Activated CD4-positive, alpha-beta T cell treated with anti-CD3 and anti-CD28 coated beads, Interleukin-2, amount 50 U/mL, for 1 hour (primary cell): ENCODE data around the gene XXYLT1.
"Not testable (repeated sequence)": the region's sequence is repeated elsewhere in the genome, so short reads cannot be mapped to it uniquely, and the experiment has no call there.

Experiments
- DNase-seq: peaks from one replicate; pipeline ENCODE4 v3.0.0-alpha.2; 2020

Gene XXYLT1

DNA sequence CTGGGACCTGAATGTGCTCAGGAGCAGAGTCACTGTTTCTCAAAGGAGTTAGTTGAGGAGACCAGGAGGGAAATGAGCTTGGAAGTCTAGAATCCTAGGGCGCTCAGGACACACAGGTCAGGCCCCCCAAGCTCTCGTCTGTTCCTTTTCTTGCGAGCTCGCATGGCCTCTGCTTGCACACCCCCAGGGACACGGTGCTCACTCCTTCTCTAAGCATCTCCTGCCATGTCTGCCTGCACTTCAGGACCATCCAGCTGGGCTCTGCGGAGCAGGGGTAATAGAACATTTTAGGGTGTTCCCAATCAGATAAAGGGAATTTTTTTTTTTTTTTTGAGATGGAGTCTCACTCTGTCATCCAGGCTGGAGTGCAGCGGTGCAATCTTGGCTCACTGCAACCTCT lies 213.2 kb downstream of the XXYLT1 start:
- DNase-seq, result no peak

- no peak for DNase-seq
Observed at GRCh38 chr3:195056506-195056905, 214.5 kb downstream of the XXYLT1 start.

DNA sequence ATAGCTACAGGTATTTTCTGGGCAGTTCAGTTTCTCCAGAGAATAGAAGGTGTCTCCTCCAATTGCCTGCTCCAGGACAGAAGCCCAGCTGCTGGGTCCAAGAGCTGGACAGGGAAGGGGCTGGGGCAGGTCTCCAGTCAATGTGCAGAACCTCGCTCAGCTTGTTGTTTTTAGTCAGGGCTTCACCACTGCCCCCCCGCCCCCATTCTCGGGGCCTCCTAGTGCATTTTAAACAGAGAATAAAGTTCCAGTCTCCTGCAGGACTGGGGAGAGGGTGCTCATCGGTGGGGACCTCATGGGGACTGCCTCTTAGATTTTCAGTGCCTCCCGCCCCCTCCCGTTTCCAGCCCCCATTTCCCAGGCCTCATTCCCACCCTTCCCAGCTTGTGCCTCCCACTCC lies 216.6 kb downstream of the XXYLT1 start:
- no peak for DNase-seq

DNA sequence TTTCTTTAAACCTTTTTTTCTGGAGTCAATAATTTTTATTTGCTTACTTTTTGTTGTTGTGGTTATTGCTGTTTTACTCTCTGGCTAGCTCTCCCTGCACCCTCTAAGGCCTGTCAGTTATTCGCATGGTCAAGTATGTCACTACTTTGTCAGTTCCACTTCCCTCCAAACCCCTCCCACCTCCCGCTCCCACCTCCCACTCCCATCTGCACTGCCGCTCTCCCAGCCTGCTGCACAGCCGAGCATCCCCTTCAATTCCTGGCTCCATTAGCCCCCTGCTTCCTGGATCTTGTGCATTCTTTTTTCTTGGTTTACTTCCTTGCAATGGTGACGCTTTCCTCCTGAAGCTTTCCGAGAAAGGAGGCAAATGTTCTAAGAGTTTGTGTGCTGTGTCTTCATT lies 218.0 kb downstream of the XXYLT1 start:
- no peak for DNase-seq

DNA sequence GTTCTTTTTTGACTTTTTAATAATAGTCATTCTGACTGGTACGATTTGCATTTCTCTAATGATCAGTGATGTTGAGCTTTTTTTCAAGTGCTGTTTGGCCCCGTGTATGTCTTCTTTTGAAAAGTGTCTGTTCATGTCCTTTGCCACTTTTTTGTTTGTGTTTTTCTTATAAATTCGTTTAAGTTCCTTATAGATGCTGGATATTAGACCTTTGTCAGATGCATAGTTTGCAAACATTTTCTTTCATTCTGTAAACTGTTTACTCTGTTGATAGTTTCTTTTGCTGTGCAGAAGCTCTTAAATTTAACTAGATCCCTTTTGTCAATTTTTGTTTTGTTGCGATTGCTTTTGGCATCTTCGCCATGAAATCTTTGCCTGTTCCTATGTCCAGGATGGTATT lies 220.7 kb downstream of the XXYLT1 start:
- DNase-seq, result not testable (repeated sequence)

DNA sequence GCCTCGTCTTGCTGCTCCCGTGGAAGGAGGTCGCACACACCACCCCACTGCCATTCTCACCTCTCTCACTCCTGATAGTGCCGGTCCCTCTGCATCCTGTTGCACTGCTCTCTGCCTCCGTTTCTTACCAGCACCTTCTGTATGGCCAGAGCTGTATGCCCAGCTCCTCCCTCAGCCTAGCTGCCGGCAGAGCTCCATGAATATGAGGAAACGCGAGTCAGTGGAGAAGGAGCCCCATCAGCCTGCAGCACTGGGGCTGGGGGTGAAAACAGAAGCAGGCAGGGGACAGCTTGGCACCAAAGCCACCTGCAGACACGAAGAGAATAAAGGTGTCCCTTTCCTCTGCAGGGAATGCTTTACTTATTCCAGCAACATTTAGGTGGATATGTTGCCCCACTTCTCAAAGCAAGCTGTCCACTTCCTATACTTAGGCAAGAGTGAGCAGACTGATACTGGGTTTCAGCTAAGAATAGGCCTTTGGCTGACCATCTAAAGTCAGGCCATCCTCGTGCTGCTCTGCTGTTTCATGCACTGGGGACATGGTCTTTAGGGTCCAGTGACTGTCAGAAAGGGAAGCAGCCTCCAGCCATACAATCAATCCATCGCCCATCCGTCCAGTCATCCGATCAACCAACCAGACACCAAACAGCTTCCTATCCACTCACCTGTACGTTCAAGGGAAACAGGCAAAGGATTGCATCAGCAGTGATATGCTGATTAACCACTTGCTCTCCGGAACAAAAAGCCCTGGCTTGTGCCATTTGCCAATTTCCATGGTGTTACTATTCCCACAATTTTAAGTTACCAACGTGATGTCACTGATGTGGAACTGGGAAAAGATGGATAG lies 222.7 kb downstream of the XXYLT1 start:
- no peak for DNase-seq

- DNase-seq, result no peak
Observed at GRCh38 chr3:195047536-195047935, 223.4 kb downstream of the XXYLT1 start.

DNA sequence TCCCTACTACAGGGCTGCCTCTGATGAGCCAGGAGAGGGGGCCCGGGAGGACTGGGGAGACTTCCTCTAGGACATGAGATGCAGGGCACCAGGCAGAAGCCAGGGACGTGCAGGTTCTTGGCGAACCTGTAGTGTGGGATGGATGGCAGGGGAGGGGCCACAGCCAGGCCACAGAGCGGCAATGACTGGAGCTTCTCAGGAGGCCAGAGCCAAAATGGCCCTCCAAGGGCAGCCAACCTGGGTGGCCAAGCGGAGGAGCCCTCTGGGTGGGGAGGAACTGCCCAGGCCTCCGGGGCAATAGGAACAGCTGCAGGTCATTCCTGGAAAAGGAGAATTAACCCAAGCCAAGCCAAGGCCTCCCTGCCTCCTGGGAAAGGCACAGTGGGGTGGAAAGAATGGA lies 224.5 kb downstream of the XXYLT1 start:
- DNase-seq, result no peak

GRCh38 chr3:195045481-195046210 lies 225.3 kb downstream of the XXYLT1 start:
- no peak for DNase-seq

DNA sequence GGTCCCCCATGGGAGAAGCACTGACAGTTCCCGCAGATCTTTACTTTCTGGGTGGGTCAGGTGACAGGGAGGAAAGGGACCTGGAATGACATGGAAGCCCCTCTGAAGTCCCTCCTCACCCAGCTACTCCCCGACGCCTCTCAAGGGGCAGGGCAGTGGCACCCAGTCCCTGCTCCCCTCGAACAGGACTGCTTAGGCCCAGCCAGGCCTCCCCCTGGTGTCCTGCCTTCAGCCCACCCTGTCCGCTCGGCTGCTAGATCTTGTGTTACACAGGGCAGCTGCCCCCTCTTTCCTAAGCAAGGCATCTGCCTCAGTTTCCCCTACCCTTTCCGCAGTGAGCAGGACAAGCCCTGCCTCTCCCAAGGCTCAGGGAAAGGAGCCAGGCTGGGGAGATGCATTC lies 226.5 kb downstream of the XXYLT1 start:
- DNase-seq, result no peak

DNA sequence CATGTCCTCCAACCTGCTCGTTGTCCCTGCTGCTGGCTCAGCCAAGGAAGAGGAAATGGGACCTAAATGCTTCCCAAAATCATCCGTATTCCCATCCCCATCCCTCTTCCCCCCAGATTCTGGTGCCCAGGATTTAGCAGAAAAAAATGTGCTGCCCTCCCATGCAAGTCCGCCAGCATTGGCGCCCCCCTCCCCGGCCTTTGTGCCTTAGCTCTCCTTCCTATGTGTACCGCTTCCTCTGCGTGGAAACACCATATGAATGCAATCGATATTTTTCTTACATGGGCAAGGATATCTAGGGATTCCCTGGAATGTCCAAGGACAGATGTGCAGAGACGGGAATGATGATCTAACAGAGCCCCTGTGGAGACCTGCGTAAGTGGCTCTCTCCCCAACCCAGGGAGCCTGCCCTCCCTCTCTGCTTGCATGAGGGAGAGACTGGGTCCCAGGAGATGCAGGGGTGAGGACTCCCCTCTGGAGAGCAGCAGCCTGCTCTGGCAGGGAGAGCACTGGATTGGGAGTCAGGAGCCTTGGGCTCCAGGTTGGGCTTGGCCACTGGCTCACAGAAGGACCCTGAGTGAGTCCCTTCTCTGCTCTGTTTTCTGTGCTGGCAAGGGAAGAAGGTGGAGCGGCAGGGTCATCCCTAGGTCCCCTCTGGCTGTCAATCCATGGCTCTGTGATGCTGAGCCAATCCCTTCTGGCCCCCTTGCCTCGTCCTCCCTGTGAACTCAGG lies 227.2 kb downstream of the XXYLT1 start:
- DNase-seq, result no peak

DNA sequence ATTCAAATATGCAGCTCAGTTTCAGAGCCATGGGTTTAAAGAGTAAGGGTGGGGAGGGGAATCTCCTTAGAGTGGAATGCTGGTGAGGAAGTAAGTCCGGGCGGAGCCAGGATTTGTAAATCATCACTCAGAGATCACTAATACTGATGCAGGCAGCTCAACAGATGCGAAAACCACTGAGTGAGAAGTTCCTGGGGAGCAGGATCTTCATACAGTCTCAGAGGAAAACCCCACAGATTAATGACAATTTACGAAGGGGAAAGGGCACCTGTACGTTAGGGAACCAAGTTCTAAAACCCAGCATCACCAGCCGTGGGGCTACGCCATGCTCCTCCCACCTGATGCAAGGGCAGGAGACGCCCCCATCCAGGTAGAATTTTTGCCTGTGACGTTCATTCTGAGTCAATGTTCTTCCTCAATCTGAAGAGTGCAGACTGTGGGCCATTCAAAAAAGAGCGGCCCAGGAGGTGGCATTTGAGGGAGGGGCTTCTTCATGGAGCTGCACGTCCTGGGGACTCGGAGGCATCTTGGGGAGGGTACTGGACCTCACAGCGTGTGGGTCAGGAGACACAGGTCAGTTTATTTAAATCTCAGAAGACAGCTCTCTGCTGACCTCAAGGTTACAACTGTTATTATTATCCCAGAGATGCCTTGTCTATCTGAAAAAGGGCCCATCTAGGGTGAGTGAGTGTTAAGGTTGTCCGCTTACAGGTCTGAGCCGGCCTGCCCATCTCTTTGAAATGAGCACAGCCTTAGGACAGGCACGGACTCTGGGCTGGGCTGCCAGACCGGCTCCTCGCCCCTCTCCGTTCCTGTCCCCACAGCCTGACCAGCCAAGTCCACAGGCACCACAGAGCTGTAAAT lies 228.0 kb downstream of the XXYLT1 start:
- no peak for DNase-seq

GRCh38 chr3:195041871-195042742 lies 228.9 kb downstream of the XXYLT1 start:
- DNase-seq, result no peak

GRCh38 chr3:195040773-195041520 lies 230.0 kb downstream of the XXYLT1 start:
- no peak for DNase-seq

DNA sequence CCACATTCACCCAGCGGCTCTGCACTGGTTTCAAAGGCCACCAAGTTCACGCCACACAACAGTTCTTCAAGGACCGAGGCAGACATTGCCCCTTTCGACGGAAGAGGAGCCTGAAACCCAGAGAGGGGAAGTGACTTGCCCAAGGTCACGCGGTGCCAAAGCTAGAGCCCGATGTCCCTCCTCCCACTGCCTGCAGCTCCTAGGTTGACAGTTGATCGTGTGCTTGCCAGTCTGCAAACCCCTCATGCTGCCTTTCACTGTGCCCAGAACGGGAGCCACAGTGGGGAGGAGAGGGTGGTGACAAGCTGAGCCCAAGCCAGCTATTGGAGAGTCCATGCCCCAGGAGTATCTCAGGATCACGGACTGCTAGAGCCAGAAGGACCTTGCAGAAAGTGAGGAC lies 230.9 kb downstream of the XXYLT1 start:
- DNase-seq, result no peak

DNA sequence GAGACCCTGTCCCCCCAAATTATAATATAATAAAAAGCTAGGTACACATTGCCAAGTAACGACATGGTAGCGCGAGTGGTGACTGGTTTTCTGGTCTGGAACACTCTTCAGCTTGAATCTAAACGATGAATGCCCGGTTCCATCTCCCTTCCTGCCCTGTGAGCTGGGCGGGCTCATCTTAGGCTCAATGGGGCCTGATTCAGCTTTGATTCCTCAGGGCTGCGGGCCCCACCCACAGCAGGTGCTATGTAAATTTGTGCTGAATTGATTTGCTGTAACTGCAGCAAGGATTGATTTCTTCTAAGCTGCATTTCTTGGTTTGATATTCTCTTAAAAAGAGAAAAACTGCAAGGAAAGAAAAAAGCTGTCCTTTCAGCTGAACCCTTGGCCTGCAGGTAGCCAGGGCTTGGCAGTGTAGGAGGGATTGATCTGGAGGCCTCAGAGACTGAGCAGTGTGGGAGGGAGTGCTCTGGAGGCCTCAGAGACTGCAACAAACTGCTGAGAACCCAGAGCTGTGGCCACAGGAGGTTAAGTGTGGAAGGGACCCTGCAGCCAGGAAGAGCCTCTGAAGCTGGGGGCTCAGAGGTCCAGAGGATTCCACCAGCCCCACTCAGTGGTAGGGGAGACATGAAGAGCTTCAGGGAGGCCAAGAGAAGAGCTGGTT lies 231.6 kb downstream of the XXYLT1 start:
- no peak for DNase-seq

GRCh38 chr3:195038161-195038560 lies 232.8 kb downstream of the XXYLT1 start:
- DNase-seq, result no peak

GRCh38 chr3:195037586-195037985 lies 233.4 kb downstream of the XXYLT1 start:
- not testable (repeated sequence) for DNase-seq

GRCh38 chr3:195036974-195037373 lies 234.0 kb downstream of the XXYLT1 start:
- DNase-seq, result no peak

GRCh38 chr3:195036574-195036973 lies 234.4 kb downstream of the XXYLT1 start:
- DNase-seq, result no peak

- DNase-seq, result no peak
Observed at GRCh38 chr3:195036203-195036505, 234.8 kb downstream of the XXYLT1 start.
